ENCODE results near the gene WDTC1. TPM values are rescaled to one million over a fixed set of nuclear protein-coding genes. Genes with fewer than 3 reads are reported as not detected.

WDTC1 gene
- total RNA-seq, 1 experiment from 2014 or later: 19.0 TPM

DNA sequence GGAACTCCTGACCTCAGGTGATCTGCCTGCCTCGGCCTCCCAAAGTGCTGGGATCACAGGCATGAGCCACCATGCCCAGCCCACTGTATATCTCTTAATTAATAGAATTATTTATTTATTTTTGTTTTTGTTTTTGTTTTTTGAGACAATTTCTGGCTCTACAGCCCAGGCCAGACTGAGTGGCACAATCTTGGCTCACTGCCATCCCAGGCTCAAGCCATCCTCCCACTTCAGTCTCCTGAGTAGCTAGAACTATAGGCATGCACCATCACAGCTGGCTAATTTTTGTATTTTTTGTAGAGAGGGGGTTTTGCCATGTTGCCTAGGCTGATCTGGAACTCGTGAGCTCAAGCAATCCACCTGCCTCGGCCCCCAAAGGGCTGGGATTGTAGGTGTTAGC lies 15.7 kb upstream of the WDTC1 start:
- H3T11ph ChIP-seq (ENCODE audit: low read length): no peak overlapping the region
- WGBS (ENCODE audit: extremely low coverage, insufficient read length, low lambda C conversion rate): no CpG with 5 or more reads among the region's 3 CpGs

More for the DNA sequence above, 15.7 kb upstream of the WDTC1 start:
- Histone ChIP-seq H3K18ac (ENCODE audit: insufficient read length, low read depth, low read length) (no peak overlapping the region), H2BK12ac (ENCODE audit: insufficient read length, low read depth, low read length) (no peak overlapping the region), H2BK5ac (ENCODE audit: insufficient read length, low read length) (no peak overlapping the region), H2AFZ (ENCODE audit: low read length) (no peak overlapping the region), H3K23ac (ENCODE audit: insufficient read length, low read depth, low read length) (no peak overlapping the region), H4K91ac (ENCODE audit: insufficient read length, low read depth, low read length) (no peak overlapping the region), H2BK15ac (ENCODE audit: low read depth, low read length) (no peak overlapping the region), H3K27me3 (ENCODE audit: insufficient read depth, low read length) (no peaks in the 10 kb centered on the region), H3K4me1 (ENCODE audit: insufficient read depth, low read length) (no peaks in the 10 kb centered on the region), H2BK20ac (ENCODE audit: low read depth, low read length, poor library complexity, severe bottlenecking) (no peak overlapping the region), H3K4ac (ENCODE audit: low read depth, low read length) (no peak overlapping the region), H4K20me1 (ENCODE audit: control insufficient read depth, insufficient read depth, insufficient read length) (no peaks in the 10 kb centered on the region), H3K27ac (ENCODE audit: insufficient read length, low read depth, low read length) (no peak overlapping the region), H4K8ac (replicated peaks; ENCODE audit: insufficient read length, low read depth, low read length) (no peak overlapping the region), H3K79me2 (ENCODE audit: insufficient read depth, low read length) (no peaks in the 10 kb centered on the region), H2AK5ac (ENCODE audit: insufficient read length, low read length) (no peak overlapping the region), H3K14ac (ENCODE audit: insufficient read depth, low read length) (no peak overlapping the region), H3K9ac (ENCODE audit: extremely low read depth, insufficient read length, low read length) (no peak overlapping the region), H3K23me2 (ENCODE audit: insufficient read length, low read depth, low read length, poor library complexity, severe bottlenecking) (no peaks in the 10 kb centered on the region), H3K4me2 (ENCODE audit: insufficient read depth, insufficient read length, low read length) (no peak overlapping the region), H3K56ac (ENCODE audit: insufficient read length, low read depth, low read length) (no peak overlapping the region), H3K9me3 (ENCODE audit: control insufficient read depth, low read depth, low read length) (no peaks in the 10 kb centered on the region), H2BK120ac (ENCODE audit: low read depth, low read length, poor library complexity, severe bottlenecking) (no peak overlapping the region), H3K79me1 (ENCODE audit: insufficient read depth, low read depth, low read length, poor library complexity, severe bottlenecking) (no peaks in the 10 kb centered on the region), H4K5ac (ENCODE audit: insufficient read length, low read depth, low read length) (no peak overlapping the region)
- TF ChIP-seq, protein P1, sequence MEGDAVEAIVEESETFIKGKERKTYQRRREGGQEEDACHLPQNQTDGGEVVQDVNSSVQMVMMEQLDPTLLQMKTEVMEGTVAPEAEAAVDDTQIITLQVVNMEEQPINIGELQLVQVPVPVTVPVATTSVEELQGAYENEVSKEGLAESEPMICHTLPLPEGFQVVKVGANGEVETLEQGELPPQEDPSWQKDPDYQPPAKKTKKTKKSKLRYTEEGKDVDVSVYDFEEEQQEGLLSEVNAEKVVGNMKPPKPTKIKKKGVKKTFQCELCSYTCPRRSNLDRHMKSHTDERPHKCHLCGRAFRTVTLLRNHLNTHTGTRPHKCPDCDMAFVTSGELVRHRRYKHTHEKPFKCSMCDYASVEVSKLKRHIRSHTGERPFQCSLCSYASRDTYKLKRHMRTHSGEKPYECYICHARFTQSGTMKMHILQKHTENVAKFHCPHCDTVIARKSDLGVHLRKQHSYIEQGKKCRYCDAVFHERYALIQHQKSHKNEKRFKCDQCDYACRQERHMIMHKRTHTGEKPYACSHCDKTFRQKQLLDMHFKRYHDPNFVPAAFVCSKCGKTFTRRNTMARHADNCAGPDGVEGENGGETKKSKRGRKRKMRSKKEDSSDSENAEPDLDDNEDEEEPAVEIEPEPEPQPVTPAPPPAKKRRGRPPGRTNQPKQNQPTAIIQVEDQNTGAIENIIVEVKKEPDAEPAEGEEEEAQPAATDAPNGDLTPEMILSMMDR (conservative IDR thresholded peaks at IDR 0.05): no peak
- H3K27me3 Mint-ChIP-seq (ENCODE audit: low read depth): no peaks in the 10 kb centered on the region
- 0 out of 7 replicates have a peak, but pooled peaks cover 0 to 1% (median 0%) of the 10 kb centered on the region in 3 experiments for H3K36me3 Mint-ChIP-seq (ENCODE audit: insufficient read depth in 1 of 3, low read depth in 3 of 3)
- no peak for DNase-seq
- peaks cover 5 to 6% of the 10 kb centered on the region in 2 experiments; a peak in 3 of 4 replicates for H3K4me1 Mint-ChIP-seq
- no peak overlapping the region for H3K27ac Mint-ChIP-seq
- no peak overlapping the region for H3K4me3 Mint-ChIP-seq
- H3K9me3 Mint-ChIP-seq: no peaks in the 10 kb centered on the region; a peak in 1 of 5 replicates
